Calu3 (cell line): Measurements from ENCODE around the gene WDR37. TPM values are rescaled to one million over a fixed set of nuclear protein-coding genes. Genes with fewer than 3 reads are reported as not detected.

Experiments
- BruUV-seq: library from RNA; stranded (reverse); fragments of 400-500 nt; replicated peaks from 2 replicates; lab custom pipeline; 2021; lab: Mats Ljungman, UMichigan
- CTCF ChIA-PET: fragments of 300-600 bp; sonication (Branson Sonifier 250); formaldehyde crosslinking; loops from one replicate; lab custom pipeline; 2022; ENCODE audit warnings: antibody characterized with exemption; lab: Charles Lee
- DNase-seq: peaks from one replicate; pipeline ENCODE4 v3.0.0; 2022
- H3K27ac Mint-ChIP-seq: one replicate; pipeline ENCODE4 v1.8.0; 2022; ENCODE audit warnings: mixed read lengths; ENCODE audit not compliant: unreplicated experiment
- H3K27me3 Mint-ChIP-seq: one replicate; pipeline ENCODE4 v1.8.0; 2022; ENCODE audit warnings: mixed read lengths; ENCODE audit not compliant: unreplicated experiment
- H3K36me3 Mint-ChIP-seq: one replicate; pipeline ENCODE4 v1.8.0; 2022; ENCODE audit warnings: mild to moderate bottlenecking, moderate library complexity, mixed read lengths; ENCODE audit not compliant: insufficient read depth, unreplicated experiment
- H3K4me1 Mint-ChIP-seq: one replicate; pipeline ENCODE4 v1.8.0; 2022; ENCODE audit warnings: mild to moderate bottlenecking, low read depth, mixed read lengths; ENCODE audit not compliant: unreplicated experiment
- H3K4me3 Mint-ChIP-seq: one replicate; pipeline ENCODE4 v1.8.0; 2022; ENCODE audit warnings: mild to moderate bottlenecking, low read depth, moderate library complexity, mixed read lengths; ENCODE audit not compliant: unreplicated experiment
- H3K9me3 Mint-ChIP-seq: one replicate; pipeline ENCODE4 v1.8.0; 2022; ENCODE audit warnings: low read depth, mixed read lengths; ENCODE audit not compliant: unreplicated experiment
- CTCF ChIP-seq: fragments of 200-600 bp; IDR thresholded peaks from one replicate; pipeline ENCODE4 v1.8.0; 2022; ENCODE audit warnings: antibody characterized with exemption; ENCODE audit not compliant: unreplicated experiment
- intact Hi-C: fragments of 100-400 bp; cut with micrococcal nuclease; formaldehyde crosslinking; loops from one replicate; pipeline ENCODE4 v1.10.0; 2022; ENCODE audit not compliant: unreplicated experiment
- total RNA-seq: library from RNA; stranded (reverse); gene quantifications from 2 replicates; pipeline ENCODE4 v1.2.3, GENCODE V29; 2022

The WDR37 gene
- total RNA-seq, 1 experiment from 2014 or later = 17.8 TPM

- Mint-ChIP-seq H3K27ac (peak within 1 kb of the TSS; percentile 98), H3K4me3 (peak within 1 kb of the TSS; percentile 83), H3K4me1 (peaks cover 36% of the 10 kb centered on the region), H3K9me3 (no peaks in the 10 kb centered on the region), H3K36me3 (peaks cover 78% of the 10 kb centered on the region), H3K27me3 (no peaks in the 10 kb centered on the region)
- no peak for TF ChIP-seq CTCF
- peak; percentile 98 for DNase-seq
- CTCF ChIA-PET = interaction anchor here (0.7 to 0.9 kb wide), 3 partner anchors 355 to 1458 kb away, joined by 3 to 5 read pairs (median 3); no protein-coding TSS in a partner anchor
- intact Hi-C loops = no loop called here
- no TSS peak for BruUV-seq
These were observed 7.3 kb upstream of the WDR37 start, which contains the start of gene IDI1 for GRCh38 chr10:1048732-1049424. TSS of gene IDI1 (minus strand) at chr10:1049119. CDS start at chr10:1049003, 116 bp downstream.

- Mint-ChIP-seq H3K4me1 (peaks cover 36% of the 10 kb centered on the region), H3K27me3 (no peaks in the 10 kb centered on the region), H3K9me3 (no peaks in the 10 kb centered on the region), H3K27ac (peak overlapping the region; percentile 98), H3K4me3 (peak overlapping the region; percentile 83), H3K36me3 (peaks cover 74% of the 10 kb centered on the region)
- no peak for TF ChIP-seq CTCF
- CTCF ChIA-PET = interaction anchor here (0.7 to 0.9 kb wide), 4 partner anchors 14 to 1457 kb away, joined by 3 to 5 read pairs (median 4); no protein-coding TSS in a partner anchor
- DNase-seq = no peak
- BruUV-seq = TSS peak; percentile 84
- intact Hi-C loops = no loop called here
These were observed 6.7 kb upstream of the WDR37 start for GRCh38 chr10:1049425-1049958.

GRCh38 chr10:1050145-1050544 lies 6.0 kb upstream of the WDR37 start:
- CTCF ChIA-PET = interaction anchor here (0.7 kb wide), 1 partner anchor 14 kb away, joined by 4 read pairs; no protein-coding TSS in a partner anchor
- Mint-ChIP-seq H3K9me3 (no peaks in the 10 kb centered on the region), H3K4me1 (peaks cover 35% of the 10 kb centered on the region), H3K27ac (peak overlapping the region; percentile 98), H3K4me3 (peak overlapping the region; percentile 83), H3K36me3 (peaks cover 69% of the 10 kb centered on the region), H3K27me3 (no peaks in the 10 kb centered on the region)
- intact Hi-C loops = no loop called here
- no peak for DNase-seq
- TF ChIP-seq CTCF = no peak
- BruUV-seq = no TSS peak

GRCh38 chr10:1050554-1050953 lies 5.6 kb upstream of the WDR37 start:
- Mint-ChIP-seq H3K4me3 (peak overlapping the region; percentile 83), H3K27me3 (no peaks in the 10 kb centered on the region), H3K9me3 (no peaks in the 10 kb centered on the region), H3K4me1 (peaks cover 35% of the 10 kb centered on the region), H3K27ac (peak overlapping the region; percentile 98), H3K36me3 (peaks cover 69% of the 10 kb centered on the region)
- no peak for TF ChIP-seq CTCF
- peak; percentile 59 for DNase-seq
- CTCF ChIA-PET = interaction anchor here (0.5 kb wide), 1 partner anchor 505 kb away, joined by 3 read pairs; no protein-coding TSS in a partner anchor
- intact Hi-C loops = no loop called here
- BruUV-seq = no TSS peak
